ENCODE results near the gene CKMT1B.

CKMT1B gene

DNA sequence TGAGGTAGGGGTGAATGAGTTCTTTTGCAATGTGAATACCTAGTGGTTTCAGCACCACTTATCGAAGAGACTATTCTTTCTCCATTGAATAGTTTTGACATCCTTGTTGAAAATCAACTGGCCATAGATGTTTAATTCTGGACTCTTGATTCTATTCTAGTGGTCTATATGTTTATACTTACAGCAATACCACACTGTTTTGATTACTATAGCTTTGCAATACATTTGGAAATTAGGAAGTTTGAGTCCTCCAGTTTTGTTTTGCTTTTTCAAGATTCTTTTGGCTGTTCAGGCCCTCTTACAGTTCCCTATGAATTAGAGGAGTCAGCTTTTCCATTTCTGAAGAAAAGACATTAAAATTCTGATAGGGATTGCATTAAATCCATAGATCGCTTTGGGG lies 46.3 kb upstream of the CKMT1B start:
- Histone ChIP-seq H3K27ac (ENCODE audit: low read depth, low read length, poor library complexity, severe bottlenecking) (no peak overlapping the region), H4K20me1 (ENCODE audit: insufficient read depth, low read length) (no peaks in the 10 kb centered on the region), H2AFZ (ENCODE audit: low read length) (no peak overlapping the region), H3K9ac (ENCODE audit: low read length) (no peak overlapping the region), H3K9me2 (ENCODE audit: low read depth, low read length) (no peaks in the 10 kb centered on the region), H3K9me3 (ENCODE audit: low read length) (peaks cover 4% of the 10 kb centered on the region), H3F3A (ENCODE audit: insufficient read depth, low read length) (0 out of 2 replicates have a peak, but pooled peaks cover 4% of the 10 kb centered on the region), H3K27me3 (ENCODE audit: insufficient read depth, low read length) (no peaks in the 10 kb centered on the region), H3K79me2 (ENCODE audit: insufficient read depth, low read length) (no peaks in the 10 kb centered on the region), H3K36me3 (ENCODE audit: insufficient read depth, low read length) (peaks cover 10% of the 10 kb centered on the region), H3K4me1 (ENCODE audit: insufficient read depth, low read length, severe bottlenecking) (no peaks in the 10 kb centered on the region), H3K4me3 (ENCODE audit: low read depth, low read length, poor library complexity, severe bottlenecking) (no peak overlapping the region), H3K4me2 (ENCODE audit: low read length) (no peak overlapping the region)
- TF ChIP-seq EZH2 (IDR thresholded peaks at IDR 0.05; ENCODE audit: borderline replicate concordance, low read length) (no peak), CTCF (IDR thresholded peaks at IDR 0.05; ENCODE audit: low read length) (no peak)

- H3K9me2 ChIP-seq (ENCODE audit: low read depth, low read length): no peaks in the 10 kb centered on the region
- H3K9me3 ChIP-seq (ENCODE audit: low read length): peaks cover 4% of the 10 kb centered on the region
- no peak overlapping the region for H2AFZ ChIP-seq (ENCODE audit: low read length)
- H3K36me3 ChIP-seq (ENCODE audit: insufficient read depth, low read length): peaks cover 10% of the 10 kb centered on the region
- TF ChIP-seq CTCF (IDR thresholded peaks at IDR 0.05; ENCODE audit: low read length) (no peak), EZH2 (IDR thresholded peaks at IDR 0.05; ENCODE audit: borderline replicate concordance, low read length) (no peak)
- H3K9ac ChIP-seq (ENCODE audit: low read length): no peak overlapping the region
- H3K27ac ChIP-seq (ENCODE audit: low read depth, low read length, poor library complexity, severe bottlenecking): no peak overlapping the region
- H3K4me1 ChIP-seq (ENCODE audit: insufficient read depth, low read length, severe bottlenecking): no peaks in the 10 kb centered on the region
- no peaks in the 10 kb centered on the region for H4K20me1 ChIP-seq (ENCODE audit: insufficient read depth, low read length)
- no peak overlapping the region for H3K4me3 ChIP-seq (ENCODE audit: low read depth, low read length, poor library complexity, severe bottlenecking)
- H3F3A ChIP-seq (ENCODE audit: insufficient read depth, low read length): no peaks in the 10 kb centered on the region
- no peak overlapping the region for H3K4me2 ChIP-seq (ENCODE audit: low read length)
- H3K27me3 ChIP-seq (ENCODE audit: insufficient read depth, low read length): no peaks in the 10 kb centered on the region
- no peaks in the 10 kb centered on the region for H3K79me2 ChIP-seq (ENCODE audit: insufficient read depth, low read length)
Observed at GRCh38 chr15:43550527-43551363, 43.1 kb upstream of the CKMT1B start.

DNA sequence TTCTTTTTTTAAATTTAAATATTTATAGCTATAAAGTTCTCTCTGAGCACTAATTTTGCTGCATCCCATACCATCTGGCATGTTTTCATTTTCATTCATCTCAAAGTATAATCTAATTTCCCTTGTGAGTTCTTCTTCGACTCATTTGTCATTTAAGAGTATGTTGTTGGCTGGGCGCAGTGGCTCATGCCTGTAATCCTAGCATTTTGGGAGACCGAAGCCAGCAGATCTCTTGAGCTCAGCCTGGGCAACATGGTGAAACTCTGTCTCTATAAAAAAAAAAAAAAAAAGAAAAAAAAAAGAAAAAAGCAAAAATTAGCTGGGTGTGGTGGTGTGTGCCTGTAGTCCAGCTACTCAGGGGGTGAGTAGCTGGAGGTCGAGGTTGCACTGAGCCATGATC lies 41.6 kb upstream of the CKMT1B start:
- H3K79me2 ChIP-seq (ENCODE audit: insufficient read depth, low read length): no peaks in the 10 kb centered on the region
- no peak overlapping the region for H3K4me2 ChIP-seq (ENCODE audit: low read length)
- H3K27ac ChIP-seq (ENCODE audit: low read depth, low read length, poor library complexity, severe bottlenecking): no peak overlapping the region
- H3K27me3 ChIP-seq (ENCODE audit: insufficient read depth, low read length): no peaks in the 10 kb centered on the region
- no peaks in the 10 kb centered on the region for H3K9me2 ChIP-seq (ENCODE audit: low read depth, low read length)
- H3F3A ChIP-seq (ENCODE audit: insufficient read depth, low read length): no peaks in the 10 kb centered on the region
- TF ChIP-seq EZH2 (IDR thresholded peaks at IDR 0.05; ENCODE audit: borderline replicate concordance, low read length) (no peak), CTCF (IDR thresholded peaks at IDR 0.05; ENCODE audit: low read length) (no peak)
- no peak overlapping the region for H2AFZ ChIP-seq (ENCODE audit: low read length)
- no peak overlapping the region for H3K4me3 ChIP-seq (ENCODE audit: low read depth, low read length, poor library complexity, severe bottlenecking)
- H3K9ac ChIP-seq (ENCODE audit: low read length): no peak overlapping the region
- no peaks in the 10 kb centered on the region for H3K4me1 ChIP-seq (ENCODE audit: insufficient read depth, low read length, severe bottlenecking)
- peaks cover 4% of the 10 kb centered on the region for H3K9me3 ChIP-seq (ENCODE audit: low read length)
- no peaks in the 10 kb centered on the region for H4K20me1 ChIP-seq (ENCODE audit: insufficient read depth, low read length)
- peaks cover 9% of the 10 kb centered on the region for H3K36me3 ChIP-seq (ENCODE audit: insufficient read depth, low read length)

All from OCI-LY1 (cell line).